K562 (cell line): ENCODE measurements around the gene SHISAL2B. TPM values are rescaled to one million over a fixed set of nuclear protein-coding genes. Genes with fewer than 3 reads are reported as not detected.

Experiments
- ATAC-seq: fragments of 200-7000 bp; cut with Tn5 transposase; 3 replicates; pipeline ENCODE4 v1.9.1; 2020; ENCODE audit warnings: moderate library complexity
- BruUV-seq: library from RNA; stranded (reverse); fragments of 400-500 nt; replicated peaks from 2 replicates; lab custom pipeline; 2021; lab: Mats Ljungman, UMichigan
- CTCF ChIA-PET: fragments of 300-600 bp; formaldehyde crosslinking; extraction: SDS; loops from one replicate; lab custom pipeline; 2021; ENCODE audit warnings: low intra/inter-chr PET ratio; lab: Yijun Ruan, JAX
- POLR2A ChIA-PET: fragments of 300-600, 350-650 bp; sonication (Branson Sonifier 250); formaldehyde crosslinking; extraction: SDS; loops from one replicate; lab custom pipeline; 2021; ENCODE audit warnings: antibody characterized with exemption, inconsistent platforms; lab: Yijun Ruan, JAX
- DNase-seq, 4 experiments: peaks; one replicate each; pipeline versions ENCODE4 v3.0.0 to v3.0.0-alpha.2; 2011 to 2018; ENCODE audit warnings: low spot score in 3 of 4, mixed read lengths in 3 of 4; ENCODE audit errors: extremely low read depth in 1 of 4
- FAIRE-seq: peaks from 2 replicates; lab custom pipeline; 2011; peaks lifted over from hg19 to GRCh38; lab: Jason Lieb, UNC
- H2AFZ ChIP-seq: 2 replicates; pipeline ENCODE4 v1.6.0; 2011; ENCODE audit warnings: low read depth, low read length, control low read depth, inconsistent platforms
- H3K27ac ChIP-seq: fragments of 200-600 bp; 3 replicates; pipeline ENCODE4 v1.8.0; 2011; ENCODE audit warnings: low read depth, mild to moderate bottlenecking, control low read depth, inconsistent platforms, low read length, moderate library complexity, mixed read lengths; ENCODE audit errors: extremely low read depth
- H3K27me3 ChIP-seq, 2 experiments: fragments of 300-600 bp in 1 of 2; 2 replicates in 1 of 2; 3 replicates in 1 of 2; pipeline versions ENCODE4 v1.6.0 to v1.8.0; 2011; ENCODE audit warnings: inconsistent platforms in 2 of 2, low read length in 2 of 2, mild to moderate bottlenecking in 1 of 2, mixed read lengths in 1 of 2, moderate library complexity in 1 of 2; ENCODE audit not compliant: control insufficient read depth in 2 of 2, insufficient read depth in 2 of 2
- H3K36me3 ChIP-seq: fragments of 300-600 bp; 3 replicates; pipeline ENCODE4 v1.8.0; 2011; ENCODE audit warnings: mild to moderate bottlenecking, low read length, inconsistent platforms; ENCODE audit not compliant: control insufficient read depth, insufficient read depth
- H3K4me1 ChIP-seq, 2 experiments: fragments of 200-600 bp in 1 of 2; replicated peaks in 1 of 2; 2 replicates in 1 of 2; 3 replicates in 1 of 2; pipeline versions ENCODE4 v1.5.1 to v1.8.0; 2011; ENCODE audit warnings: inconsistent platforms in 2 of 2, low read length in 2 of 2, mild to moderate bottlenecking in 1 of 2, mixed read lengths in 1 of 2, moderate library complexity in 1 of 2; ENCODE audit not compliant: control insufficient read depth in 2 of 2, insufficient read depth in 2 of 2
- H3K4me2 ChIP-seq: 2 replicates; pipeline ENCODE4 v1.6.1; 2011; ENCODE audit warnings: low read length, control low read depth, inconsistent platforms, mixed read lengths; ENCODE audit not compliant: insufficient read depth
- H3K4me3 ChIP-seq: fragments of 200-600 bp; sonication (generic), shearing (Covaris generic); 2 replicates; pipeline ENCODE4 v1.5.1; 2016; ENCODE audit warnings: control low read depth, inconsistent platforms
- H3K79me2 ChIP-seq: fragments of 200-600 bp; 3 replicates; pipeline ENCODE4 v1.8.0; 2011; ENCODE audit warnings: low read length, inconsistent platforms; ENCODE audit not compliant: control insufficient read depth, insufficient read depth
- H3K9ac ChIP-seq, 2 experiments: 2 replicates each; pipeline versions ENCODE4 v1.6.0 to v1.6.1; 2011; ENCODE audit warnings: low read depth in 2 of 2, low read length in 2 of 2, control low read depth in 1 of 2, inconsistent platforms in 1 of 2, mild to moderate bottlenecking in 1 of 2, mixed read lengths in 1 of 2; ENCODE audit not compliant: insufficient read depth in 1 of 2
- H3K9me1 ChIP-seq: one replicate; pipeline ENCODE4 v1.6.0; 2011; ENCODE audit warnings: inconsistent platforms, mild to moderate bottlenecking, low read length, moderate library complexity; ENCODE audit not compliant: control insufficient read depth, insufficient read depth
- H3K9me3 ChIP-seq: replicated peaks from 2 replicates; pipeline ENCODE4 v1.5.1; 2011; ENCODE audit warnings: low read depth, low read length, inconsistent platforms; ENCODE audit not compliant: control insufficient read depth, insufficient read depth
- H4K20me1 ChIP-seq: replicated peaks from 2 replicates; pipeline ENCODE4 v1.6.1; 2011; ENCODE audit warnings: low read length, inconsistent platforms, mixed read lengths; ENCODE audit not compliant: control insufficient read depth, insufficient read depth
- HEY1 ChIP-seq: fragments of 250-450 bp; sonication (Bioruptor Pico); IDR thresholded peaks from 2 replicates; pipeline ENCODE4 v1.5.0; 2020; ENCODE audit warnings: mild to moderate bottlenecking, moderate library complexity, borderline replicate concordance
- ID3 ChIP-seq, 2 experiments: fragments of 250-450 bp in 1 of 2; fragments of 450-650 bp in 1 of 2; sonication (Bioruptor Pico) in 1 of 2; IDR thresholded peaks; 2 replicates each; pipeline versions ENCODE4 v1.6.1 to v1.8.0; 2016 to 2021; ENCODE audit warnings: mild to moderate bottlenecking in 2 of 2, moderate library complexity in 2 of 2, missing compliant biosample characterization in 1 of 2, missing genetic modification characterization in 1 of 2
- ZBTB2 ChIP-seq: fragments of 450-650 bp; IDR thresholded peaks from 2 replicates; pipeline ENCODE4 v1.6.1; 2016; ENCODE audit warnings: antibody characterized with exemption
- ZNF407 ChIP-seq: fragments of 450-650 bp; IDR thresholded peaks from 2 replicates; pipeline ENCODE4 v1.6.1; 2016; ENCODE audit warnings: low read depth
- ZNF696 ChIP-seq: fragments of 250-450 bp; sonication (Bioruptor Pico); conservative IDR thresholded peaks from 2 replicates; pipeline ENCODE4 v1.4.0; 2020; ENCODE audit warnings: mild to moderate bottlenecking, moderate library complexity
- WGBS: fragments of 100-300 bp; shearing (Covaris generic); methylation state at CpG from one replicate; pipeline ENCODE4 v1.1.6; 2016; ENCODE audit warnings: low coverage, mixed read lengths; ENCODE audit not compliant: insufficient coverage; ENCODE audit errors: missing lambda C conversion rate; 5-methylcytosine and 5-hydroxymethylcytosine counted together
- in situ Hi-C: fragments of 300-500 bp; cut with MboI; formaldehyde crosslinking; loops from 4 replicates; pipeline ENCODE4 v1.15.0; 2018; ENCODE audit warnings: inconsistent platforms, mixed read lengths
- intact Hi-C: fragments of 100-400 bp; cut with micrococcal nuclease; formaldehyde crosslinking; loops from 2 replicates; pipeline ENCODE4 v1.14.2; 2022
- polyA plus RNA-seq, 8 experiments: library from polyadenylated mRNA; depleted of rRNA in 4 of 8; stranded (reverse) in 5 of 8; unstranded in 3 of 8; fragments of >200 nt; fragmentation: Nextera tagmentation in 2 of 8; fragmentation: Illumina TruSeq in 1 of 8; extraction: Ambion mirVana in 2 of 8; extraction: Trizol in 1 of 8; gene quantifications; 2 replicates each; pipeline versions ENCODE4 v1.2.1 to v1.2.3, GENCODE V29; 2011 to 2014; ENCODE audit warnings: inconsistent platforms in 1 of 8, missing spikeins in 1 of 8
- total RNA-seq, 7 experiments: library from RNA; depleted of rRNA in 6 of 7; stranded (reverse); fragments of >200 nt in 6 of 7; fragmentation: Illumina TruSeq in 2 of 7; extraction: Trizol in 2 of 7; gene quantifications; 2 replicates each; pipeline versions ENCODE4 v1.2.1 to v1.2.3, GENCODE V29; 2011 to 2021; ENCODE audit warnings: low replicate concordance in 1 of 7

Gene SHISAL2B
- total and polyA plus RNA-seq, 9 of the 15 experiments (the other 6 are each of a cell fraction or from before 2014, with no cell fraction given): not detected

- no peak for TF ChIP-seq ZNF696 (CRISPR knock-in tag)
- no peaks in the 10 kb centered on the region for H3K27me3 ChIP-seq
- in situ Hi-C loops: no loop called here
- H3K27ac ChIP-seq: no peak overlapping the region
- BruUV-seq: no TSS peak
- ChIA-PET CTCF (no interaction called here), POLR2A (no interaction called here)
- H3K4me3 ChIP-seq: no peak overlapping the region
- intact Hi-C loops: no loop called here
- ATAC-seq (no peak), DNase-seq (no peak), FAIRE-seq (no peak)
- no peaks in the 10 kb centered on the region for H3K79me2 ChIP-seq
- 96% methylated on average over 3 of the region's 3 CpGs for WGBS
- H3K9me3 ChIP-seq: no peaks in the 10 kb centered on the region
- H4K20me1 ChIP-seq: no peaks in the 10 kb centered on the region
- H3K9ac ChIP-seq: no peak overlapping the region
- H3K4me2 ChIP-seq: no peak overlapping the region
- peaks cover 20% of the 10 kb centered on the region; the same call in 1 of the 3 replicates for H3K36me3 ChIP-seq
- H2AFZ ChIP-seq: no peak overlapping the region
- no peaks in the 10 kb centered on the region for H3K4me1 ChIP-seq
- no peaks in the 10 kb centered on the region for H3K9me1 ChIP-seq
Measured at GRCh38 chr5:64722588-64722987, 32.3 kb downstream of the SHISAL2B start.

- no peak for FAIRE-seq
- CTCF ChIA-PET: no interaction called here
- intact Hi-C loops: no loop called here
- TF ChIP-seq HEY1 (CRISPR knock-in tag) (no peak), ZNF407 (no peak), ID3 (CRISPR knock-in tag; IDR thresholded peaks at IDR 0.05) (no peak), ID3 (tag; IDR thresholded peaks at IDR 0.05) (no peak), ZBTB2 (no peak)
Measured at GRCh38 chr5:64727150-64727549, 36.8 kb downstream of the SHISAL2B start.

More at GRCh38 chr5:64727150-64727549, 36.8 kb downstream of the SHISAL2B start:
- H3K4me1 ChIP-seq: no peaks in the 10 kb centered on the region
- H3K4me2 ChIP-seq: no peak overlapping the region
- no peaks in the 10 kb centered on the region for H3K9me3 ChIP-seq
- peaks cover 2% of the 10 kb centered on the region; the same call in 1 of the 3 replicates for H3K79me2 ChIP-seq
- POLR2A ChIA-PET: no interaction called here
- no peak overlapping the region for H3K4me3 ChIP-seq
- DNase-seq (no peak), ATAC-seq (no peak)
- no peak overlapping the region for H2AFZ ChIP-seq
- H3K9me1 ChIP-seq: no peaks in the 10 kb centered on the region
- WGBS: 93% methylated on average over 2 of the region's 2 CpGs
- H4K20me1 ChIP-seq: no peaks in the 10 kb centered on the region
- in situ Hi-C loops: no loop called here
- no peak overlapping the region for H3K27ac ChIP-seq
- H3K27me3 ChIP-seq: no peaks in the 10 kb centered on the region
- no peak overlapping the region for H3K9ac ChIP-seq
- BruUV-seq: no TSS peak
- peaks cover 25% of the 10 kb centered on the region; the same call in 2 of the 3 replicates for H3K36me3 ChIP-seq
